Ectodermal cell (in vitro differentiated cells): Measurements from ENCODE around the gene ADH1B.
"Not testable (repeated sequence)": the region's sequence is repeated elsewhere in the genome, so short reads cannot be mapped to it uniquely, and the experiment has no call there.

Source experiments
- H3K27ac ChIP-seq: 2 replicates; pipeline ENCODE4 v1.7.0; 2013; ENCODE audit warnings: mild to moderate bottlenecking, low read depth, low read length; ENCODE audit not compliant: insufficient read depth, poor library complexity, severe bottlenecking
- H3K27me3 ChIP-seq: 2 replicates; pipeline ENCODE4 v1.7.0; 2013; ENCODE audit warnings: mild to moderate bottlenecking, low read length; ENCODE audit not compliant: insufficient read depth, control insufficient read depth, poor library complexity, severe bottlenecking
- H3K36me3 ChIP-seq: one replicate; pipeline ENCODE4 v1.7.0; 2013; ENCODE audit warnings: low read length; ENCODE audit not compliant: control insufficient read depth, insufficient read depth
- H3K4me1 ChIP-seq: one replicate; pipeline ENCODE4 v1.7.0; 2013; ENCODE audit warnings: low read length; ENCODE audit not compliant: control insufficient read depth, insufficient read depth
- H3K4me3 ChIP-seq: 2 replicates; pipeline ENCODE4 v1.7.0; 2013; ENCODE audit warnings: low read depth, low read length, control low read depth; ENCODE audit not compliant: insufficient read depth
- H3K9me3 ChIP-seq: 2 replicates; pipeline ENCODE4 v1.7.0; 2013; ENCODE audit warnings: mild to moderate bottlenecking, low read length, moderate library complexity; ENCODE audit not compliant: control insufficient read depth
- WGBS, 2 experiments: methylation state at CpG; one replicate each; pipeline ENCODE4 v1.1.7; 2013; ENCODE audit warnings: missing lambda C conversion rate in 2 of 2; 5-methylcytosine and 5-hydroxymethylcytosine counted together

ADH1B gene

GRCh38 chr4:99324979-99325378 is 3.8 kb upstream of the ADH1B start:
- Histone ChIP-seq H3K9me3 (no peaks in the 10 kb centered on the region), H3K36me3 (no peaks in the 10 kb centered on the region), H3K4me3 (no peak overlapping the region), H3K27ac (no peak overlapping the region), H3K4me1 (no peaks in the 10 kb centered on the region), H3K27me3 (no peaks in the 10 kb centered on the region)
- 87 to 94% methylated on average over 3 of the region's 3 CpGs for whole genome bisulfite sequencing, 2 experiments

GRCh38 chr4:99324361-99324760 is 3.2 kb upstream of the ADH1B start:
- Histone ChIP-seq H3K36me3 (no peaks in the 10 kb centered on the region), H3K27ac (no peak overlapping the region), H3K9me3 (no peaks in the 10 kb centered on the region), H3K27me3 (no peaks in the 10 kb centered on the region), H3K4me3 (no peak overlapping the region), H3K4me1 (no peaks in the 10 kb centered on the region)
- 92 to 100% methylated on average over 1 of the region's 1 CpG for WGBS, 2 experiments

GRCh38 chr4:99323756-99324155 is 2.6 kb upstream of the ADH1B start:
- H3K27me3 ChIP-seq: no peaks in the 10 kb centered on the region
- 100% methylated on average over 1 of the region's 1 CpG for WGBS, 2 experiments
- H3K36me3 ChIP-seq: no peaks in the 10 kb centered on the region
- H3K27ac ChIP-seq: no peak overlapping the region
- H3K4me1 ChIP-seq: no peaks in the 10 kb centered on the region
- no peak overlapping the region for H3K4me3 ChIP-seq
- H3K9me3 ChIP-seq: no peaks in the 10 kb centered on the region

- not testable (repeated sequence) for H3K27me3 ChIP-seq, H3K9me3 ChIP-seq, H3K27ac ChIP-seq, H3K4me3 ChIP-seq, H3K36me3 ChIP-seq, H3K4me1 ChIP-seq
- 91 to 93% methylated on average over 7 to 8 of the region's 8 CpGs for WGBS, 2 experiments
Measured at GRCh38 chr4:99317811-99318210, 3.4 kb downstream of the ADH1B start.

- H3K36me3 ChIP-seq: no peaks in the 10 kb centered on the region
- no peak overlapping the region for H3K4me3 ChIP-seq
- no peaks in the 10 kb centered on the region for H3K27me3 ChIP-seq
- H3K4me1 ChIP-seq: no peaks in the 10 kb centered on the region
- H3K9me3 ChIP-seq: no peaks in the 10 kb centered on the region
- H3K27ac ChIP-seq: no peak overlapping the region
- 94 to 95% methylated on average over 3 of the region's 3 CpGs for WGBS, 2 experiments
Measured at GRCh38 chr4:99317354-99317753, 3.8 kb downstream of the ADH1B start.

- Histone ChIP-seq H3K4me1 (no peaks in the 10 kb centered on the region), H3K4me3 (no peak overlapping the region), H3K27me3 (no peaks in the 10 kb centered on the region), H3K9me3 (no peaks in the 10 kb centered on the region), H3K27ac (no peak overlapping the region), H3K36me3 (no peaks in the 10 kb centered on the region)
- WGBS, 2 experiments: 85 to 89% methylated on average over 6 of the region's 6 CpGs
Measured at GRCh38 chr4:99315839-99316238, 5.4 kb downstream of the ADH1B start.

GRCh38 chr4:99314211-99314610 is 7.0 kb downstream of the ADH1B start:
- Histone ChIP-seq H3K9me3 (no peaks in the 10 kb centered on the region), H3K4me1 (no peaks in the 10 kb centered on the region), H3K27me3 (no peaks in the 10 kb centered on the region), H3K36me3 (no peaks in the 10 kb centered on the region), H3K4me3 (no peak overlapping the region), H3K27ac (no peak overlapping the region)
- 95 to 100% methylated on average over 1 of the region's 1 CpG for WGBS, 2 experiments

- H3K4me3 ChIP-seq: no peak overlapping the region
- H3K9me3 ChIP-seq: no peaks in the 10 kb centered on the region
- 63 to 71% methylated on average over 2 of the region's 2 CpGs for WGBS, 2 experiments
- H3K36me3 ChIP-seq: no peaks in the 10 kb centered on the region
- no peaks in the 10 kb centered on the region for H3K4me1 ChIP-seq
- H3K27me3 ChIP-seq: no peaks in the 10 kb centered on the region
- H3K27ac ChIP-seq: no peak overlapping the region
Measured at GRCh38 chr4:99310389-99310788, 10.8 kb downstream of the ADH1B start.

GRCh38 chr4:99305638-99306400 is 15.4 kb downstream of the ADH1B start:
- Histone ChIP-seq H3K4me1 (no peaks in the 10 kb centered on the region), H3K27ac (no peak overlapping the region), H3K4me3 (no peak overlapping the region), H3K36me3 (no peaks in the 10 kb centered on the region), H3K9me3 (no peaks in the 10 kb centered on the region), H3K27me3 (no peaks in the 10 kb centered on the region)
- WGBS, 2 experiments: 92 to 93% methylated on average over 10 to 11 of the region's 11 CpGs

GRCh38 chr4:99301376-99302164 is 19.6 kb downstream of the ADH1B start:
- H3K9me3 ChIP-seq: no peaks in the 10 kb centered on the region
- no peaks in the 10 kb centered on the region for H3K4me1 ChIP-seq
- 93 to 94% methylated on average over 6 to 7 of the region's 7 CpGs for WGBS, 2 experiments
- no peaks in the 10 kb centered on the region for H3K27me3 ChIP-seq
- no peaks in the 10 kb centered on the region for H3K36me3 ChIP-seq
- H3K27ac ChIP-seq: no peak overlapping the region
- H3K4me3 ChIP-seq: no peak overlapping the region
